Measurements from ENCODE around the gene RNASEH2B. TPM values are rescaled to one million over a fixed set of nuclear protein-coding genes. Genes with fewer than 3 reads are reported as not detected.

RNASEH2B gene
- total RNA-seq, 3 donors from 2014 or later = 26.7 to 57.6 (median 31.6) TPM

DNA sequence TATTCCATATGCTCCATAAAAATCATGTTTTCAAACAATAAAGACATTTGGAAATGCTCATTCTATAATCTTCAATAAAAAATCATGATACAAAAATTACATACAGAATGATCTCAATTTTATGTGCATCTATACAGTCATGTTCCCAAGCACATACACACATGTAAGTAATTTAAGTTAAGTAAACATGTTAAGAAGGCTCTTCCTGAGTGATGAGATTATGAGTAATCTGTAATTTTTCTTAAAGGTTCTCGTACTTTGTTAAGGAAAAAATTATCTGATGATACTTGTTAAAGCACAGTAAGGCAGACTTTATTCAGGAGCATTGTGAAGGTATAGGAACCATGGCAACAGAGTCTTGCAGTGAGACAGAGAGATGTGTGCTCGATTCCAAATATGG, 36.1 kb upstream of the RNASEH2B start:
- Histone ChIP-seq H3K36me3 (ENCODE audit: low read depth) (no peaks in the 10 kb centered on the region), H3K4me3 (no peak overlapping the region), H3K9me3 (no peaks in the 10 kb centered on the region), H3K4me1 (ENCODE audit: low read depth) (no peaks in the 10 kb centered on the region)
- TF ChIP-seq CTCF (IDR thresholded peaks at IDR 0.05) = no peak
- ATAC-seq (no peak), DNase-seq (no peak)
- intact Hi-C loops (cut with DNase I, micrococcal nuclease) = no loop called here

DNA sequence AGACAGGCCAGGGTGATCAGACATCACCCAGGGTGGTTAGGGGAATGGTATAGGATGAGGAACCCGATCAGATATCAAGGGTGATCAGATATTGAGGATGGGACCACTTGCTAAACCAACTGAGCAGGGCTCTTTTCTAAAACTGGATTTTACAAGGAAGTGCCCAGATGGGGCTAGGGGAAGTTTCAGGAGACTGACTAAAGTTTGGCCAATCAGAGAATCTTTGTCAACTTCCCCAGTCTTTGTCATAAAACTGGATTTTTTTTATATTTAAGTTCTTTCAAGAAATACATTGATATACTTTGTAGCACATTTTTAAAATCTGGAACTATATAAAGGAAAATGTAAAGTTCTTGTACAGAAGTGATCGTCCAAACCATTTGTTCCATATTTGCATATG, 35.6 kb upstream of the RNASEH2B start:
- intact Hi-C loops (cut with DNase I, micrococcal nuclease) = no loop called here
- H3K9me3 ChIP-seq = no peaks in the 10 kb centered on the region
- no peak for TF ChIP-seq CTCF (IDR thresholded peaks at IDR 0.05)
- H3K36me3 ChIP-seq (ENCODE audit: low read depth) = no peaks in the 10 kb centered on the region
- no peak for ATAC-seq
- no peak for DNase-seq
- no peak overlapping the region for H3K4me3 ChIP-seq
- no peaks in the 10 kb centered on the region for H3K4me1 ChIP-seq (ENCODE audit: low read depth)

DNA sequence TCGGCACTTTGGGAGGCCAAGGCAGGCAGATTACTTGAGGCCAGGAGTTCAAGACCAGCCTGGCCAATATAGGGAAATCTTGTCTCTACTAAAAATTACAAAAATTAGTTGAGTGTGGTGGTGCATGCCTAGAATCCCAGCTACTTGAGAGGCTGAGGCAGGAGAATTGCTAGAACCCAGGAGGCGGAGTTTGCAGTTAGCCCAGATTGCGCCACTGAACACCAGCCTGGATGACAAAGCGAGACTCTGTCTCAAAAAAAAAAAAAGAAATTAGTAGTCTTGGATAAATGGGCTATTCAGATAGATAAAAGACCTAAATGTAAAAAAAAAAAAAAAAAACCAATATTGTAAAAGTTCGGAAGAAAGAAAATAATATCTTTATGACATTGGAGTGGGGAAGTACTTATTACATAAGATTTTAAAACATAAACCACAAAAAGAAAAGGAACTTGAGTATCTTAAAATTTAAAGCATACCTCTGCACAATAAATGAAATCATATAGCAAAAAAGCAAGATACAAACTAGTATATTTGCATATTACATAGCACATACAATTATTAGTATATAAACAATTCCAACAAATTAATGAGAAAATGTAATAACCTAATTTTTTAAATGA, 26.7 kb upstream of the RNASEH2B start:
- Histone ChIP-seq H3K4me1 (ENCODE audit: low read depth) (no peaks in the 10 kb centered on the region), H3K9me3 (no peaks in the 10 kb centered on the region), H3K4me3 (no peak overlapping the region), H3K36me3 (ENCODE audit: low read depth) (no peaks in the 10 kb centered on the region)
- DNase-seq (no peak), ATAC-seq (no peak)
- TF ChIP-seq CTCF (IDR thresholded peaks at IDR 0.05) = no peak
- intact Hi-C loops (cut with DNase I, micrococcal nuclease) = no loop called here

DNA sequence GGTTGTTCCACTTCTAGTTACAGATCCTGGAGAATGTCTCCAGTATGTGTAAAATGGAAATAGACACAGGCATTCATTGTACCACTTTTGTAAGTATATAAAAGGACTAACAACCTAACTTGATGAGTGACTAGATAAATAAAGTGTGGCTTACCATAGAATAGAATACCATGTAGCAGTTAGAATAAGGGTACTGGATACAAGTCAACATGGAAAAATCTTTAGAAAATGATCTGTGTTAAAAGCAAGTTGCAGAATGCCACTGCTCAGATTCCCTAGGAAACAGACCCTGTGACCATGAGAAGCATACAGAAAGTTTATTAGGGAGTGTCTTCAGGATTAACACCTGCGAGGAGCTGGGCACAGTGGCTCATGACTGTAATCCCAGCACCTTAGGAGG, 25.9 kb upstream of the RNASEH2B start:
- Histone ChIP-seq H3K4me1 (ENCODE audit: low read depth) (no peaks in the 10 kb centered on the region), H3K4me3 (no peak overlapping the region), H3K9me3 (no peaks in the 10 kb centered on the region), H3K36me3 (ENCODE audit: low read depth) (no peaks in the 10 kb centered on the region)
- ATAC-seq (no peak), DNase-seq (no peak)
- intact Hi-C loops (cut with DNase I, micrococcal nuclease) = no loop called here
- TF ChIP-seq CTCF (IDR thresholded peaks at IDR 0.05) = no peak

DNA sequence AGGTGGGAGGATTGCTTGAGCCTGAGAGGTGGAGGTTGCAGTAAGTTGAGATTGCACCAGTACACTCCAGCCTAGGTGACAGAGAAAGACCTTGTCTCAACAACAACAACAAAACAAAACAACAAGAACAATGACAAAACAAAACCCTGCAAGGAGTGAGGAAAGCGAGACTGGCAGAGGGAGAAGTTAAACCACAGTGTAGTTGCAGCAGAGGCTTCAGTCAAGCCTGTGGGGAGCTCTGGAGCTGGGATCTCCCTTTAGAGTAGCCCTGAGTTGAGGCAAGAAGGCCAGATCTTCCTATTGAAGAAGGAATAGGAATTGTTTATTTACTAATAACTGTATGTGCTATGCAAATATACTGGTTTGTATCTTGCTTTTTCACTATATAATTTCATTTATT, 25.3 kb upstream of the RNASEH2B start:
- no peaks in the 10 kb centered on the region for H3K36me3 ChIP-seq (ENCODE audit: low read depth)
- no peak for TF ChIP-seq CTCF (IDR thresholded peaks at IDR 0.05)
- H3K4me3 ChIP-seq = no peak overlapping the region
- no peaks in the 10 kb centered on the region for H3K4me1 ChIP-seq (ENCODE audit: low read depth)
- DNase-seq = no peak
- ATAC-seq = no peak
- H3K9me3 ChIP-seq = no peaks in the 10 kb centered on the region
- intact Hi-C loops (cut with DNase I, micrococcal nuclease) = no loop called here

DNA sequence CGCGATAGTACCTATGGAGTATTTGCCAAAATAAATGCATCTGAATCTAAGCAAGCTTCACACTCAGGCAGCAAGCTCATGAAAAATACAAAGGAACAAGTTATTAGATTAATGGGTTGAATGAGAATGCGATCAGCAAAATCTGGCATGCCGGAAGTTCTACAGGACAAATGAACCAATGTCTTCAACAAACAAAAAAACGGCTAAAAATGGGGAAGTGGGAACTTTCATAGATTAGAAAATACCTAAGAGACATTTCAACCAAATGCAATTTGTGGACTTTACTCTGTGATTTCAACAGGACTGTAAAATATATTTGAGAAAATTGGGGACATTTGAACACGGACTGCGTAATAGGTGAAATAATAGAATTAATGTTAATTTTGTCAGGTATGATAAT, 22.4 kb upstream of the RNASEH2B start:
- DNase-seq (no peak), ATAC-seq (no peak)

More for the DNA sequence above, 22.4 kb upstream of the RNASEH2B start:
- intact Hi-C loops (cut with DNase I, micrococcal nuclease) = no loop called here
- H3K4me3 ChIP-seq = no peak overlapping the region
- no peaks in the 10 kb centered on the region for H3K9me3 ChIP-seq
- TF ChIP-seq CTCF (IDR thresholded peaks at IDR 0.05) = no peak
- H3K36me3 ChIP-seq (ENCODE audit: low read depth) = no peaks in the 10 kb centered on the region
- no peaks in the 10 kb centered on the region for H3K4me1 ChIP-seq (ENCODE audit: low read depth)
